Fibroblast of lung (primary cell): ENCODE results near the gene TOR4A.

Experiments used
- EZH2 ChIP-seq: IDR thresholded peaks from 2 replicates; pipeline ENCODE4 v1.5.1; 2012; ENCODE audit warnings: low read length, control low read depth, mild to moderate bottlenecking; ENCODE audit errors: missing control alignments
- TF ChIP-seq, protein P1 (sequence below), 2 donors: IDR thresholded peaks in 1 of 2; conservative IDR thresholded peaks in 1 of 2; 1 replicate in 1 of 2; 2 replicates in 1 of 2; pipeline ENCODE4 v1.5.1; 2011 to 2012; ENCODE audit warnings: low read length in 2 of 2, control low read depth in 1 of 2, inconsistent platforms in 1 of 2, low read depth in 1 of 2, mild to moderate bottlenecking in 1 of 2

DNA sequence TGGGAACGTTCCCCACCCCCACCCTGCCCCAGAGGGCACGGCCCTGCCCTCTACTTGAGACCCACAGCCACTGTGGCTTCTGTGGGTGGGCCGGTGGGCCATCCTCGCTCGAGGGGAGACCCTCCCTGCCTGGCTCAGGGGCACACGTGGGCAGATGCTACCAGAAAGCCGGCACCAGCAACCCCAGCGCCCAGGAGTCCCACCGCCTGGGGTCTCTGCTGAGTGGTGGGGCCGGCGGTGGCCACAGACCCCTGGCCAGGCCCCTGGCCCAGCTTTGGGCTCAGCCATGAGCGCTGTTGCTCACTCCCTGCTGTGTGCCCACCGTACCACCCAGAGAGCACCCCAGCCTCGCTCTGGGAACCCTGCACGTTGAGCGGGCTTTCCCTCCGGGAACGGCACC, 41.1 kb downstream of the TOR4A start:
- TF ChIP-seq, protein P1, sequence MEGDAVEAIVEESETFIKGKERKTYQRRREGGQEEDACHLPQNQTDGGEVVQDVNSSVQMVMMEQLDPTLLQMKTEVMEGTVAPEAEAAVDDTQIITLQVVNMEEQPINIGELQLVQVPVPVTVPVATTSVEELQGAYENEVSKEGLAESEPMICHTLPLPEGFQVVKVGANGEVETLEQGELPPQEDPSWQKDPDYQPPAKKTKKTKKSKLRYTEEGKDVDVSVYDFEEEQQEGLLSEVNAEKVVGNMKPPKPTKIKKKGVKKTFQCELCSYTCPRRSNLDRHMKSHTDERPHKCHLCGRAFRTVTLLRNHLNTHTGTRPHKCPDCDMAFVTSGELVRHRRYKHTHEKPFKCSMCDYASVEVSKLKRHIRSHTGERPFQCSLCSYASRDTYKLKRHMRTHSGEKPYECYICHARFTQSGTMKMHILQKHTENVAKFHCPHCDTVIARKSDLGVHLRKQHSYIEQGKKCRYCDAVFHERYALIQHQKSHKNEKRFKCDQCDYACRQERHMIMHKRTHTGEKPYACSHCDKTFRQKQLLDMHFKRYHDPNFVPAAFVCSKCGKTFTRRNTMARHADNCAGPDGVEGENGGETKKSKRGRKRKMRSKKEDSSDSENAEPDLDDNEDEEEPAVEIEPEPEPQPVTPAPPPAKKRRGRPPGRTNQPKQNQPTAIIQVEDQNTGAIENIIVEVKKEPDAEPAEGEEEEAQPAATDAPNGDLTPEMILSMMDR (conservative IDR thresholded peaks at IDR 0.05 in 1 of 2, IDR thresholded peaks at IDR 0.05 in 1 of 2; ENCODE audit: low read depth in 1 of 2, low read length in 2 of 2), result no peak
- TF ChIP-seq EZH2, result no peak
